ENCODE results near the gene COX7B2.

DNA sequence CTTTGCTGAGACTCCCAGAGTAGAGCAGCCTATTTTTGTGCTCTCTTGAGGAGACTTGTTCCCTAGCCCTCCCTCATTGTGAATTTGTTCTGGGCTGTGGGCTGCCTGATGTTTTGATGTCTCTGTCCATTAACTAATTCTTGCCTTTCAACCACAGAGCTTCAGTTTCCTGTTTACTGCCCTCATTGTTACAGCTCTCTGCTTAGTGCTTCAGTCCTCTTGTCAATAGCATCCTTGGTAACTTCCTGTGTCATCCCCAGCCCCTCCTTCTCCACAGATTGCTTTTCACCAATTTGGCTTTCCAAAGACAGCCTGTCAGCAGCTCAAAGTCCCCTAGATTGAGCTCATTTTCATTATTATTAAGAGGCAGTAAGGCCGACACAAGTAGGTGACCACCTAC lies 69.9 kb downstream of the COX7B2 start:
- TF ChIP-seq, protein P1, sequence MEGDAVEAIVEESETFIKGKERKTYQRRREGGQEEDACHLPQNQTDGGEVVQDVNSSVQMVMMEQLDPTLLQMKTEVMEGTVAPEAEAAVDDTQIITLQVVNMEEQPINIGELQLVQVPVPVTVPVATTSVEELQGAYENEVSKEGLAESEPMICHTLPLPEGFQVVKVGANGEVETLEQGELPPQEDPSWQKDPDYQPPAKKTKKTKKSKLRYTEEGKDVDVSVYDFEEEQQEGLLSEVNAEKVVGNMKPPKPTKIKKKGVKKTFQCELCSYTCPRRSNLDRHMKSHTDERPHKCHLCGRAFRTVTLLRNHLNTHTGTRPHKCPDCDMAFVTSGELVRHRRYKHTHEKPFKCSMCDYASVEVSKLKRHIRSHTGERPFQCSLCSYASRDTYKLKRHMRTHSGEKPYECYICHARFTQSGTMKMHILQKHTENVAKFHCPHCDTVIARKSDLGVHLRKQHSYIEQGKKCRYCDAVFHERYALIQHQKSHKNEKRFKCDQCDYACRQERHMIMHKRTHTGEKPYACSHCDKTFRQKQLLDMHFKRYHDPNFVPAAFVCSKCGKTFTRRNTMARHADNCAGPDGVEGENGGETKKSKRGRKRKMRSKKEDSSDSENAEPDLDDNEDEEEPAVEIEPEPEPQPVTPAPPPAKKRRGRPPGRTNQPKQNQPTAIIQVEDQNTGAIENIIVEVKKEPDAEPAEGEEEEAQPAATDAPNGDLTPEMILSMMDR (conservative IDR thresholded peaks at IDR 0.05) = no peak
- TF ChIP-seq ZFX (IDR thresholded peaks at IDR 0.05) = no peak
